Lung (tissue), 12 donors: ENCODE results near the gene RHOH. TPM values are rescaled to one million over a fixed set of nuclear protein-coding genes. Genes with fewer than 3 reads are reported as not detected.

Source experiments
- ATAC-seq: fragments of 200-7000 bp; cut with Tn5 transposase; one replicate; pipeline ENCODE4 v1.9.1; 2020; ENCODE audit warnings: moderate number of reproducible peaks; ENCODE audit not compliant: insufficient read depth, low FRiP score
- DNase-seq, 3 donors: peaks; one replicate each; pipeline ENCODE4 v3.0.0-alpha.2; 2013 to 2017
- H3K27ac ChIP-seq, 2 donors: one replicate each; pipeline ENCODE4 v1.5.1; 2013; ENCODE audit warnings: mild to moderate bottlenecking in 2 of 2, moderate library complexity in 2 of 2, control low read depth in 1 of 2, inconsistent platforms in 1 of 2, low read depth in 1 of 2, low read length in 1 of 2
- H3K27me3 ChIP-seq, 3 donors: one replicate each; pipeline ENCODE4 v1.5.1; 2013; ENCODE audit warnings: low read length in 2 of 3; ENCODE audit not compliant: control insufficient read depth in 3 of 3, insufficient read depth in 3 of 3
- H3K36me3 ChIP-seq, 4 donors: one replicate each; pipeline ENCODE4 v1.5.1; 2013; ENCODE audit warnings: low read length in 4 of 4, mild to moderate bottlenecking in 1 of 4, moderate library complexity in 1 of 4; ENCODE audit not compliant: control insufficient read depth in 4 of 4, insufficient read depth in 4 of 4
- H3K4me1 ChIP-seq, 5 donors: one replicate each; pipeline ENCODE4 v1.5.1; 2013; ENCODE audit warnings: low read length in 5 of 5, mild to moderate bottlenecking in 2 of 5, moderate library complexity in 1 of 5; ENCODE audit not compliant: control insufficient read depth in 5 of 5, insufficient read depth in 5 of 5
- H3K4me3 ChIP-seq: one replicate; pipeline ENCODE4 v1.5.1; 2013; ENCODE audit warnings: mild to moderate bottlenecking, control low read depth, moderate library complexity
- H3K9ac ChIP-seq, 2 donors: one replicate each; pipeline ENCODE4 v1.5.1; 2013; ENCODE audit warnings: low read length in 2 of 2, control low read depth in 1 of 2; ENCODE audit not compliant: insufficient read depth in 1 of 2
- H3K9me3 ChIP-seq, 4 donors: one replicate each; pipeline ENCODE4 v1.5.1; 2013; ENCODE audit warnings: low read length in 3 of 4, mild to moderate bottlenecking in 1 of 4, moderate library complexity in 1 of 4; ENCODE audit not compliant: control insufficient read depth in 4 of 4, insufficient read depth in 3 of 4
- whole genome bisulfite sequencing, 2 donors: extraction: QIAGEN DNeasy Blood & Tissue Kit; methylation state at CpG; one replicate each; pipeline ENCODE4 v1.1.7; 2013; 5-methylcytosine and 5-hydroxymethylcytosine counted together
- polyA plus RNA-seq, 2 donors: library from polyadenylated mRNA; stranded (reverse); fragments of 200-250 nt; gene quantifications; one replicate each; pipeline ENCODE4 v1.2.1, GENCODE V29; 2013
- total RNA-seq, 2 donors: library from RNA; depleted of rRNA in 1 of 2; stranded (reverse); fragments of >200 nt in 1 of 2; gene quantifications; one replicate each; pipeline ENCODE4 v1.2.1, GENCODE V29; 2014 to 2021
- TF ChIP-seq, protein P1 (sequence below): IDR thresholded peaks from 2 replicates; pipeline ENCODE4 v1.5.1; 2012; ENCODE audit warnings: mild to moderate bottlenecking; ENCODE audit errors: control extremely low read depth, extremely low read depth
- donor health status: control.
- donor health status: control.
- donor health status: Bipolar disorder and iron deficiency.
- donor health status: healthy.
- donor health status: DM: yes; HTN: yes; CAD: no.

The RHOH gene
- total and polyA plus RNA-seq, 4 donors: 1.2 to 35.8 (median 10.6) TPM

GRCh38 chr4:40251366-40251765, 54.5 kb downstream of the RHOH start:
- TF ChIP-seq, protein P1, sequence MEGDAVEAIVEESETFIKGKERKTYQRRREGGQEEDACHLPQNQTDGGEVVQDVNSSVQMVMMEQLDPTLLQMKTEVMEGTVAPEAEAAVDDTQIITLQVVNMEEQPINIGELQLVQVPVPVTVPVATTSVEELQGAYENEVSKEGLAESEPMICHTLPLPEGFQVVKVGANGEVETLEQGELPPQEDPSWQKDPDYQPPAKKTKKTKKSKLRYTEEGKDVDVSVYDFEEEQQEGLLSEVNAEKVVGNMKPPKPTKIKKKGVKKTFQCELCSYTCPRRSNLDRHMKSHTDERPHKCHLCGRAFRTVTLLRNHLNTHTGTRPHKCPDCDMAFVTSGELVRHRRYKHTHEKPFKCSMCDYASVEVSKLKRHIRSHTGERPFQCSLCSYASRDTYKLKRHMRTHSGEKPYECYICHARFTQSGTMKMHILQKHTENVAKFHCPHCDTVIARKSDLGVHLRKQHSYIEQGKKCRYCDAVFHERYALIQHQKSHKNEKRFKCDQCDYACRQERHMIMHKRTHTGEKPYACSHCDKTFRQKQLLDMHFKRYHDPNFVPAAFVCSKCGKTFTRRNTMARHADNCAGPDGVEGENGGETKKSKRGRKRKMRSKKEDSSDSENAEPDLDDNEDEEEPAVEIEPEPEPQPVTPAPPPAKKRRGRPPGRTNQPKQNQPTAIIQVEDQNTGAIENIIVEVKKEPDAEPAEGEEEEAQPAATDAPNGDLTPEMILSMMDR: no peak
- 75 to 81% methylated on average over 2 of the region's 2 CpGs for WGBS, 2 donors
- DNase-seq: no peak
- Histone ChIP-seq H3K9me3 (peaks cover 0 to 2% (median 0%) of the 10 kb centered on the region in 4 donors), H3K4me1 (peaks cover 0 to under 1% (median 0%) of the 10 kb centered on the region in 5 donors), H3K27ac (no peak overlapping the region), H3K27me3 (no peaks in the 10 kb centered on the region), H3K4me3 (no peak overlapping the region), H3K9ac (no peak overlapping the region), H3K36me3 (no peaks in the 10 kb centered on the region)
- no peak for ATAC-seq

DNA sequence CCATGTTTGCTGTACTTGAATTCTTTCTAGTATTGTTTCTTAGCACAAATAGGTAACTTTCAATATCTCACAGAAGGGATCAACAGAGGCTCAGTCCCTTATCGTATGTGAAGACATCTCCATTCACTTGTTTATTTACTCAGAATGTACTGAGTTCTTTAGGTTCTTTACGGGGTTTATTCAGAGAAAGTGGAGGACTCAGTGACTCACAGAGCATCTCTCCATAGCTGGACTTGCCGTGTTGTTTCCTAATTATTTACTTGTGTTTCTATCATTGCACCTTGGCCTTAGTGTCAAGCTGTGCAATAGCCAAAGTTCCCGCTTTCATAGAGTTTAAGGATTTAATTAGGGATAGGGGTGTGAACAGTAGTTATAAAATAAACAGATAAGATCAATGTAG, 57.1 kb downstream of the RHOH start:
- Histone ChIP-seq H3K9ac (no peak overlapping the region), H3K27ac (no peak overlapping the region), H3K27me3 (no peaks in the 10 kb centered on the region), H3K9me3 (no peaks in the 10 kb centered on the region), H3K4me1 (no peaks in the 10 kb centered on the region), H3K36me3 (no peaks in the 10 kb centered on the region), H3K4me3 (no peak overlapping the region)
- 86 to 91% methylated on average over 4 of the region's 4 CpGs for WGBS, 2 donors
- DNase-seq (no peak), ATAC-seq (no peak)
- TF ChIP-seq, protein P1: no peak

GRCh38 chr4:40254608-40255392, 58.0 kb downstream of the RHOH start:
- H3K9me3 ChIP-seq: no peaks in the 10 kb centered on the region
- H3K27me3 ChIP-seq: no peaks in the 10 kb centered on the region
- TF ChIP-seq, protein P1: no peak
- H3K4me1 ChIP-seq: no peaks in the 10 kb centered on the region
- ATAC-seq: no peak
- no peak overlapping the region for H3K27ac ChIP-seq
- no peak for DNase-seq
- WGBS, 2 donors: 70% methylated on average over 9 of the region's 9 CpGs
- no peaks in the 10 kb centered on the region for H3K36me3 ChIP-seq
- H3K9ac ChIP-seq: no peak overlapping the region
- no peak overlapping the region for H3K4me3 ChIP-seq
